ENCODE data around the gene USE1.

USE1 gene

DNA sequence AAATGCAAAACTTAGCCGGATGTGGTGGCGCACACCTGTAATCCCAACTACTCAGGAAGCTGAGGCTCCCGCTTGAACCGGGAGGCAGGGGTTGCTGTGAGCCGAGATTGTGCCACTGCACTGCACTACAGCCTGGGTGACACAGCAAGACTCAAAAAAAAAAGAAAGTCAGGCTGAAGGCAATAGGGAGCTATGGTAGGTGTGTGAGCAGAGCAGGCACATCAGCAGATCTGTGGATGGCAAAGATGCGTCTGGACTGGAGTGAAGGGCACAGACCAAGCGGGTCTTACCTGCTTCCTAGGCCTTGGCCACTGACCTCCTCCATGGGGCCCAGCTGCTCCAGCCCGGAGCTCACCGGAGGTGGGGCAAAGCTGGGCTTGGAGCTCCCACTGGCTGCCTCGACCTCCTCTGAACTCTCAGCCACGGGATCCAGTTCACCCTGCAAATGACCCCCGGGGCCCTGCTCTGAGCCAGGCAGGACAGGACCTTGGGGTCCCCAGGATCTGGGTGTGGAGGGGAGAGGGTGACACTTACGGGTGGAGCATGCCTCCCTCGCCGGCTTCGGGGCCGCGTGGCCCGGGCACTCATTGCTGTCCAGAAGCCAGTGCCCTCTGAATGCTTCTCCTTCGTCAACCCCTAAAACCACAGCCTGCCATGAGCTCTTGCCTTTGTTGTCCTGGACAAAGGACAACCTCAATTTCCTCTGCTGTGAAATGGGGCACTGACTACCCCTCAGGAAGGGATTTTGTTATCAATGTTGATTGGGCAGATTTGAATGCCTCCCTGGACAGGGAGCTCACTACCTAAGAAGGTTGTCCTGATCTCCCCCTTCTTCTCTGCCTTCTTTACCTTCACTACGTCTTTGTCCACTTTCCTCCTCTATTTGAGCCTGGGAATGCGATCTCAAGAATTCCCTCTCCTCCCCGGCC lies 48.8 kb downstream of the USE1 start:
- H2AFZ ChIP-seq (ENCODE audit: low read length), result no peak overlapping the region
- H3F3A ChIP-seq (ENCODE audit: insufficient read depth, low read length), result peaks cover 8% of the 10 kb centered on the region; the same call in 1 of the 2 replicates
- H3K79me2 ChIP-seq (ENCODE audit: low read length), result peaks cover 16% of the 10 kb centered on the region
- H3K36me3 ChIP-seq (replicated peaks; ENCODE audit: insufficient read depth, low read length), result no peaks in the 10 kb centered on the region
- H3K4me2 ChIP-seq (ENCODE audit: low read depth, low read length), result no peak overlapping the region
- H3K4me3 ChIP-seq (ENCODE audit: low read length), result no peak overlapping the region
- DNase-seq, result no peak
- no peaks in the 10 kb centered on the region for H3K9me3 ChIP-seq (replicated peaks; ENCODE audit: insufficient read depth, low read length)
- TF ChIP-seq, protein P1, sequence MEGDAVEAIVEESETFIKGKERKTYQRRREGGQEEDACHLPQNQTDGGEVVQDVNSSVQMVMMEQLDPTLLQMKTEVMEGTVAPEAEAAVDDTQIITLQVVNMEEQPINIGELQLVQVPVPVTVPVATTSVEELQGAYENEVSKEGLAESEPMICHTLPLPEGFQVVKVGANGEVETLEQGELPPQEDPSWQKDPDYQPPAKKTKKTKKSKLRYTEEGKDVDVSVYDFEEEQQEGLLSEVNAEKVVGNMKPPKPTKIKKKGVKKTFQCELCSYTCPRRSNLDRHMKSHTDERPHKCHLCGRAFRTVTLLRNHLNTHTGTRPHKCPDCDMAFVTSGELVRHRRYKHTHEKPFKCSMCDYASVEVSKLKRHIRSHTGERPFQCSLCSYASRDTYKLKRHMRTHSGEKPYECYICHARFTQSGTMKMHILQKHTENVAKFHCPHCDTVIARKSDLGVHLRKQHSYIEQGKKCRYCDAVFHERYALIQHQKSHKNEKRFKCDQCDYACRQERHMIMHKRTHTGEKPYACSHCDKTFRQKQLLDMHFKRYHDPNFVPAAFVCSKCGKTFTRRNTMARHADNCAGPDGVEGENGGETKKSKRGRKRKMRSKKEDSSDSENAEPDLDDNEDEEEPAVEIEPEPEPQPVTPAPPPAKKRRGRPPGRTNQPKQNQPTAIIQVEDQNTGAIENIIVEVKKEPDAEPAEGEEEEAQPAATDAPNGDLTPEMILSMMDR (IDR thresholded peaks at IDR 0.05; ENCODE audit: low read length), result no peak
- TF ChIP-seq EZH2 (optimal IDR thresholded peaks at IDR 0.05; ENCODE audit: low read depth, low read length) (no peak), EZH2phosphoT487 (IDR thresholded peaks at IDR 0.05; ENCODE audit: low read length) (no peak)
- no peaks in the 10 kb centered on the region; the same call in 1 of the 2 replicates for H3K27me3 ChIP-seq (replicated peaks; ENCODE audit: insufficient read depth, low read length)
- H3K27ac ChIP-seq (ENCODE audit: low read length), result no peak overlapping the region
- no peaks in the 10 kb centered on the region for H3K9me2 ChIP-seq (replicated peaks; ENCODE audit: insufficient read depth, low read length)
- H3K9ac ChIP-seq (ENCODE audit: low read length), result no peak overlapping the region
- H3K4me1 ChIP-seq (ENCODE audit: low read length), result peaks cover 5% of the 10 kb centered on the region; the same call in 1 of the 2 replicates
- H4K20me1 ChIP-seq (ENCODE audit: insufficient read depth, low read length), result no peaks in the 10 kb centered on the region

DNA sequence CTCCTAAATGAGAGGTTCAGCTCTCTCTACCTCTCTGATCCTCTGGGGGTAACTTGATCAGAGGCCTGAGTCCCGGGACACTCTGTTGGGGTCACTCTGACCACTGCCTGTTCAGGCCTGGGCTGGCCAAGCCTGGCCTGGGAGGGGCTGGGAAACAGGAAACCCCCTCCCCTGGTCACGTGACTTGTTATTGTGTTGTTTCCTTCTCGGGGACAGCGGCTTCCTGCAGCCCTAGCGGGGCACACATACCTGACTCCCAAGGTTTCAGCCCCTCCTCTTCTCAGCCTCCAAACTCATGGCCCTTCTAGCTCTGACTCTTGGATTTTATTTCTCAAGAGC lies 49.5 kb downstream of the USE1 start, which contains the start of gene USHBP1:
Gene USHBP1, minus strand, starts transcription at position 105 of the 339 bp plus-strand sequence. CDS start 446 bp downstream, outside the sequence.
- no peak within 1 kb of the TSS for H3K4me3 ChIP-seq (ENCODE audit: low read length)
- H3K27ac ChIP-seq (ENCODE audit: low read length), result no peak within 1 kb of the TSS
- peaks cover 8% of the 10 kb centered on the region; the same call in 1 of the 2 replicates for H3F3A ChIP-seq (ENCODE audit: insufficient read depth, low read length)
- H3K79me2 ChIP-seq (ENCODE audit: low read length), result peaks cover 18% of the 10 kb centered on the region
- no peaks in the 10 kb centered on the region for H4K20me1 ChIP-seq (ENCODE audit: insufficient read depth, low read length)
- peaks cover 5% of the 10 kb centered on the region; the same call in 1 of the 2 replicates for H3K4me1 ChIP-seq (ENCODE audit: low read length)
- H3K4me2 ChIP-seq (ENCODE audit: low read depth, low read length), result no peak within 1 kb of the TSS
- no peaks in the 10 kb centered on the region for H3K36me3 ChIP-seq (replicated peaks; ENCODE audit: insufficient read depth, low read length)
- H3K9ac ChIP-seq (ENCODE audit: low read length), result no peak within 1 kb of the TSS
- no peak for DNase-seq
- no peaks in the 10 kb centered on the region for H3K9me2 ChIP-seq (replicated peaks; ENCODE audit: insufficient read depth, low read length)
- H2AFZ ChIP-seq (ENCODE audit: low read length), result no peak within 1 kb of the TSS
- no peaks in the 10 kb centered on the region for H3K27me3 ChIP-seq (replicated peaks; ENCODE audit: insufficient read depth, low read length)
- H3K9me3 ChIP-seq (replicated peaks; ENCODE audit: insufficient read depth, low read length), result no peaks in the 10 kb centered on the region
- no peak for TF ChIP-seq EZH2 (optimal IDR thresholded peaks at IDR 0.05; ENCODE audit: low read depth, low read length)
- TF ChIP-seq, protein P1 (IDR thresholded peaks at IDR 0.05; ENCODE audit: low read length), result no peak
- TF ChIP-seq EZH2phosphoT487 (IDR thresholded peaks at IDR 0.05; ENCODE audit: low read length), result no peak

DNA sequence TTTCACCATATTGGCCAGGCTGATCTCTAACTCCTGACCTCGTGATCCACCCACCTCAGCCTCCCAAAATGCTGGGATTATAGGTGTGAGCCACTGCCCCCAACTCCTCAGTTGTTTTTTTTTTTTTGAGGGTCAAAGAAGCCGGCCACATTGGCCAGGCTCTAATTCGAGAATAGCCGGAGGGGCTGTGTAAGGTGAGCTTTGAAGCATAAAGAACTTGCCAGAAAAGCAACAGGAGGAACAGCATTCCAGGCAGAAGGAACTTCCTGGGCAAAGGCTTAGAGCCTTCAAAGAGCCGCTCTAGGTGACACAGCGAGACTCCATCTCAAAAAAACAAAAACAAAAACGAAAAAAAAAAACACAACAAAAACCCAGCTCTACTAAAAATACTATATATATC lies 50.9 kb downstream of the USE1 start:
- H3F3A ChIP-seq (ENCODE audit: insufficient read depth, low read length), result peaks cover 8% of the 10 kb centered on the region; the same call in 1 of the 2 replicates
- peak overlapping the region; percentile 57; the same call in 1 of the 2 replicates for H3K4me2 ChIP-seq (ENCODE audit: low read depth, low read length)
- no peaks in the 10 kb centered on the region for H4K20me1 ChIP-seq (ENCODE audit: insufficient read depth, low read length)
- peak overlapping the region; percentile 77; the same call in 1 of the 2 replicates for H2AFZ ChIP-seq (ENCODE audit: low read length)
- H3K79me2 ChIP-seq (ENCODE audit: low read length), result peaks cover 18% of the 10 kb centered on the region
- H3K27ac ChIP-seq (ENCODE audit: low read length), result peak overlapping the region; percentile 86; the same call in 1 of the 2 replicates
- no peaks in the 10 kb centered on the region for H3K36me3 ChIP-seq (replicated peaks; ENCODE audit: insufficient read depth, low read length)
- no peaks in the 10 kb centered on the region for H3K27me3 ChIP-seq (replicated peaks; ENCODE audit: insufficient read depth, low read length)
- H3K9me2 ChIP-seq (replicated peaks; ENCODE audit: insufficient read depth, low read length), result no peaks in the 10 kb centered on the region
- DNase-seq, result no peak
- H3K4me3 ChIP-seq (ENCODE audit: low read length), result peak overlapping the region; percentile 18; the same call in 1 of the 2 replicates
- H3K4me1 ChIP-seq (ENCODE audit: low read length), result peaks cover 5% of the 10 kb centered on the region; the same call in 1 of the 2 replicates
- TF ChIP-seq EZH2 (optimal IDR thresholded peaks at IDR 0.05; ENCODE audit: low read depth, low read length), result no peak
- no peak for TF ChIP-seq EZH2phosphoT487 (IDR thresholded peaks at IDR 0.05; ENCODE audit: low read length)
- TF ChIP-seq, protein P1 (IDR thresholded peaks at IDR 0.05; ENCODE audit: low read length), result no peak
- no peaks in the 10 kb centered on the region for H3K9me3 ChIP-seq (replicated peaks; ENCODE audit: insufficient read depth, low read length)
- H3K9ac ChIP-seq (ENCODE audit: low read length), result peak overlapping the region; percentile 62; the same call in 1 of the 2 replicates

Data from MM.1S (cell line).